Measurements from ENCODE around the gene COG5.
A peak's percentile ranks its signal among the peaks of the same experiment; 100 is the strongest.
"Not testable (repeated sequence)": the region's sequence is repeated elsewhere in the genome, so short reads cannot be mapped to it uniquely, and the experiment has no call there.

Gene COG5

DNA sequence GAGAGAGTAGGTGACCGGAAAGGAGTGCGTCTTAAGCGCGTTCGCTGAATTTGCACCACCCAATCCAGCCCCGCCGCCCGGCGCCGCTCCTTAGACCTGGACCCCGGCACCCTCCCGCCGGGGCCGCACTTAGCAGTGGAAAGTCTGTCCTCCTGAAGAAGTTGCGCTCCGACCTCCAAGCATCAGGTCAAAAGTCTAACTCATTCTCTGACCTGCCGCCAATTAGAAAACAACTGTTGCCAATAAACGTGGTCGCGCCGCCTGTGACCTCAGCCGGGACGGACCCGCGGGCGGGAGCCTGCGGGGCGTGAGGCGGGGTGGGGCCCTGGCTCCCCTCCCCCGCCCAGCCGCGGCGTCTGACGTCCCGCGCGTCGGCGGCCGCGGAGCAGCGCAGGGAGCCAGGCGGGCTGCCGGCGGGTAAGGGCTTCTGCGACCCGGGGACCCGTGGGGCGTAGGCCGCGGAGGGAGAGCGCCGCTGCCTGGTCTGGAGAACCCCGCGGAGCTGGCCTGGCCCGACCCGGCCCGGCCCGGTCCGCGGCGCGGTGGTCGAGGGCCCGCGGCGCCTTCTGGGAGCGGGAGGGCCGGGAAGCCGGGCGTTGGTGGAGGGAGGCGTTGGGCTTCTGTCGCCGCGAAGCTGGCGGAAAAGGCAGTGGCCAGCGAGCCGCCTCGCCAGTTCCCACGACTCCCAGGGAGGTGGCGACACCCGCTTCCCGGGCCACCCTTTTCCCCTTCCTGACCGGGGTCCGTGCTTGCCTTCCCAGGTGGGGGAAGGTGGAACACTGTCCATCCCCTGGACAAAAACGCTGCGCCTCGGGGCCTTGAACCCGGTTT lies 16.4 kb upstream of the COG5 start, which contains the start of gene BCAP29:
BCAP29 (plus strand) TSS at position 362 of the 831 bp plus-strand sequence. CDS start 527 bp downstream, outside the sequence.
- FAIRE-seq = peak; percentile 52
- DNase-seq (ENCODE audit: low spot score) = peak; percentile 91

DNA sequence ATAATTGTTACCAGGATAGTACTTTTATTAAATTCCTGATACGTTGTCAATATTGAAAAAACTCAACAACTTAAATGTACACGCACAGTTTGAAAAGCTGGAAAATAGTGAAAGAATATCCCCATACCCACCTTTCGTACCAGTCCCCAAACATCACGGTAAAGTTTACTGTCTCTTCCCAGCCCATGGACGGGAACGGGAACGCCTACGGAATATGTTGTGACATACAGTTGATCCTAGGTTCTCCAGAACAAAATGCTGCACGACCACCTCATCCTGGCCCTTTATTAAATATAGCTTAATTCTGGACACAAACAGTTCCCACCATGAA lies 15.8 kb upstream of the COG5 start:
- FAIRE-seq (no peak), DNase-seq (ENCODE audit: low spot score) (no peak)

DNA sequence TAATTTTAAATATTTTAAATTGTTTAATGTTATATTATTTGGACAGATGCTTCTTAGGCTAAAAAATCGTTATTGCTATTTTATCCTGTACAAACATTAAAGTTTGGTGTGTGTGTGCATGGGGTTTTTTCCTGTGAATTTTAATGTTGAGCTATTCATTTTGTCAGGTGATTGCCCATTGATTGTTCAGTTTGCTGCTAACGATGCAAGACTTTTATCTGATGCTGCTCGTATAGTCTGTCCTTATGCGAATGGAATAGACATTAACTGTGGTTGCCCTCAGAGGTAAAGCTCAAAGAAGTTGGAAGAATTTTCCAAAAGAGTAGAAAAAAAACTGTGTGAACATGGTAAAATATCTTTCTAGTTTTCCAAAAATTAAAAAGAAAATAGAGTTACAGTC lies 9.8 kb upstream of the COG5 start:
- FAIRE-seq = no peak

DNA sequence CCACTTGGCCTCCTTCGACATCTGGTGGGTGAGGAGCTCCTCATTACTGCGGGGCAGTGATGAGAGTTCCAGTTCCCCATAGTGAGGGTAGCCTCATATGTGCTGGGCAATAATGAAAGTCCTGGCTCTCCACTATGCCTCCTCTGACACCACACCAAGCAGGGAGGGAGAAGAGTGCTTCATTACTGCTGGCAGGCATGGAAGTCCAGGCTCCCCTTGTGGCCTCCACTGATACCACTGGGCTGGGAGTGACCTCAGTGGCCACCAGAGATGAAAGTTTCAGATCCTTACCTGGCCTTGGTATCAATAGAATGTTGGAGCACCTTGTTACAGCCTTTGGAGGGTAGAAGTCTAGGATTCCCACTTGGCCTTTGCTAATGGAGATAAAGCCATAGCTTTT lies 6.6 kb upstream of the COG5 start:
- DNase-seq (ENCODE audit: low spot score) = no peak
- FAIRE-seq = no peak

More for the DNA sequence above, 9.8 kb upstream of the COG5 start:
- DNase-seq (ENCODE audit: low spot score) = no peak

DNA sequence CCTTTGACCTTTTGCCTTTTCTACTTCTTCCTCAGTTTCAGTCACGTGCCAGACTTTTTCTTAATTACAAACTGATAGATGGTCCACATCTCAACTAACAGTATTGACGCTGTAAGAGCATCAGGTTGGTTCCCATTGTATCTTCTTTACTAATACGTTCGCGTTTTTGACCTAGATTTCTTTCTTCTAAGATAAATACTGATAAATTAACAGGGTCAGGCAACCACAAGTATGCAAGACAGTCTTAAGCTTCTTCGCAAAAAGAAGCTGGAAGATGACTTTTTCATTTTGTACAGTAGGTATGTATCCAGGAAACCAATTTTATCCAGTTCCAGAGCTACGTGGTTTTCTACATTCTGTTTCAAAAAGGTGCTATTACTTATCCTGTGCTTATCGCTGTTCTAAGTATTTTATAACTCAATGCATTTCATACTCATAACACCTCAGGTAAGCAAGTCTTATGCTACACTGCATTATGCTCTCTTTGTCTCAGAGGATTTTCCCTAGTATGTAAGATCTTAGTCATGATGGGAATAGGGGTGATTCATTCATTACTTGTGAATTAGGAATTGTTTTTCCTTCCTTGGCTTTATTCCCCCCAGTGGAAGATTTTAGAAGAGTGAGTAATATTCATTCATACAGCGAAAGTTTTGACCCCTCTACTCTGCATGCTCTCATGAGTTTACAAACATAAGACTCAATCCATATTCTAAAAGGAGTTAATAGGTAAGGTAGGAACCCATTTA lies 1.0 kb upstream of the COG5 start:
- peak; percentile 32 for DNase-seq (ENCODE audit: low spot score)
- no peak for FAIRE-seq

GRCh38 chr7:107563081-107563774 lies 492 bp downstream of the COG5 start:
- peak; percentile 66 for DNase-seq (ENCODE audit: low spot score)

GRCh38 chr7:107560898-107561516 lies 2.7 kb downstream of the COG5 start:
- DNase-seq (ENCODE audit: low spot score) (no peak), FAIRE-seq (no peak)

More at GRCh38 chr7:107563081-107563774, 492 bp downstream of the COG5 start:
- FAIRE-seq = no peak

DNA sequence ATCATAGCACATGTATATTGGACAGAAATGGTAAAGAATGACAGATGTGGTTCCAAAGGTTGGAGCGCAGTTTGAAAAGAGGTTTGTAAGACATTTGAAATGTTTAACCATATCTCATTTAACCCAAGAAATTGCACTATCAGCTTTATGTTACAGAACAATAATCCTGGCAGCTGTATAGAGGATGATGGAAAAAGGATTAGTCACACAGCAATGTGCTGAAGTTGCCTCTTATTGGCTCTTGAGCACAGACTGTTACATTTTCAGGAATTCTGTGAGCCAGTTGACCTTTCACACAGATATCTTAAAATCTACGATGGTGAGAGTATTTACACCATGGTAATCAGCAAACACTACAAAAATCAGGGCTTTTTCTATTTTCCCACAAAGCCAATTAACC lies 3.9 kb downstream of the COG5 start:
- FAIRE-seq = no peak
- no peak for DNase-seq (ENCODE audit: low spot score)

DNA sequence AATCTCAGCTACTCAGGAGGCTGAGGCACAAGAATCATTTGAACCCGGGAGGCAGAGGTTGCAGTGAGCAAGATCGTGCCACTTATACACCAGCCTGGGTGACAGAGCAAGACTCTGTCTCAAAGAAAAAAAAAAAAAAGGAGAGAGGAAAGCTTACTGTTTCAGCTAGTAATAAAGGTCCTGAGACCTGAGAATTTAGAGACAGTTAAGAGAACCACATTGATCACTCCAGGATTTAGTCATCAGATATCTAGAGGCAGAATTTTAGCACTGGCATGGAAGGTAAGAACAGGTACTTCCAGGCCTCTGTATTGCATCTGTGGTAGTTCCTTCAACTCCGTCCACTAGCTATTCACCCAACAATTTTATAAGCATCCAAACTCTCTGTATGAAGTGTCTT lies 7.8 kb downstream of the COG5 start:
- DNase-seq (ENCODE audit: low spot score) (no peak), FAIRE-seq (no peak)

DNA sequence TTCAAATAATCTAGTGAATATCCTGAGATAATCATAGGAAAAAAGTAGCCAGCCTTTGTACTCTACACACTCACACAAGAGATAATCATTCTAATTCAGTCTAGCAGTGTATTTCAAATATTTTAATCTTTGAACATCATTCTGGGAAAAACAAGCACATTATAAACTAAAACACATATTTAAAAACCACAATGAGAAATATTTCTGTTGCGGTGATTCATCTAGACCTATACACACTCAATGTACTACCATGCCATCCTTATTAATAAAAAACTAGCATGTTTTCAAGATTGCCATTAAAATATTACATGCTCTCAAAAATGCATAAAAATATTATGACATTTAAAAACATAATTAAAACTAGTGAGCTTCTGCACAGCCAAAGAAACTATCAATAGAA lies 11.8 kb downstream of the COG5 start:
- no peak for DNase-seq (ENCODE audit: low spot score)
- FAIRE-seq = no peak

- FAIRE-seq (no peak), DNase-seq (ENCODE audit: low spot score) (no peak)
Observed at GRCh38 chr7:107544848-107545591, 18.7 kb downstream of the COG5 start.

GRCh38 chr7:107543338-107543993 lies 20.3 kb downstream of the COG5 start:
- FAIRE-seq (no peak), DNase-seq (ENCODE audit: low spot score) (no peak)

DNA sequence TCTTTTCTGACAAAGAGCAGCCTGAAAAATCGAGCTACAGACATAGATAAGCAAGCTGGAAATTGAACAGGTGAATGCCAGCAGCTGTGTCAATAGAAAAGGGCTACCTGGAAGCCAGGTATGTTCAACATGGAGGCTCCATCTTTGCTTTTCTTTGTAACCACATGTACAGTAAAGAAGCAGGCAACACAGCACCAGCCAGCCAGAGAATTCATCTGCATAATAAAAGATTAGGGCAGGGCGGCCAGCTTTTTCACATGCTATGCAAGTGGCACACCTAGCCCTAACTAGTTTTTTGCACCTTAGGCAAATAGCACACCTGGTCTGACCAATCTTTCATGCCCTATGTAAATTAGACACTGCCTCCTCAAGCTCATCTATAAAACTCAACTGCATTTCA lies 25.7 kb downstream of the COG5 start:
- FAIRE-seq (no peak), DNase-seq (ENCODE audit: low spot score) (no peak)

GRCh38 chr7:107537228-107537627 lies 26.5 kb downstream of the COG5 start:
- not testable (repeated sequence) for FAIRE-seq; DNase-seq (ENCODE audit: low spot score)

DNA sequence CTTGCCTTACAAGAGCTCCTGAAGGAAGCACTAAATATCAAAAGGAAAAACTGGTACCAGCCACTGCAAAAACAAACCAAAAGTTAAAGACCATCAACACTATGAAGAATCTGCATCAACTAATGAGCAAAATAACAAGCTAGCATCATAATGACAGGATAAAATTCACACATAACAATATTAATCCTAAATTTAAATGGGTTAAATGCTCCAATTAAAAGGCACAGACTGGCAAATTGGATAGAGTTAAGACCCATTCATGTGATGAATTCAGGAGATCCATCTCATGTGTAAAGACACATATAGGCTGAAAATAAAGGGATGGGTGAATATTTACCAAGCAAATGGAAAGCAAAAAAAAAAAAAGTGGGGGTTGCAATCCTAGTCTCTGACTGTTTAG lies 29.6 kb downstream of the COG5 start:
- DNase-seq (ENCODE audit: low spot score) = no peak
- no peak for FAIRE-seq

DNA sequence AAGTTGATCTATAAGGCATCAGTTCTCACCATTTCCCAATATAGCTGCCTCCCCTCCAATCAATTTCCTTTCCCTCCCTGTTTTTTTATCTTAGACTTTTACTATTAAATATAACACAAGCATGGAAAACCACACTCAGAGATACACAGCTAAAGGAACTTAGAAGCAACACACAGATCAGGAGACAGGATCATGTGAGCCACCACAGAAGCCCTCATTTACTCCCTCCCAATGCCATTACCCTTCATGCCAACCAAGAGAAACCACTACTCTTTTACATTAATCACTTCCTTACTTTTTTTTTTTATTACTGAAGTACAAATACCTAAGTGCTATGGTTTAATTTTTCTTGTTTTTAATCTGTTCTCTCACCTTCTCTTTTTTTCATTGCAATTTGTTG lies 33.0 kb downstream of the COG5 start:
- FAIRE-seq (no peak), DNase-seq (ENCODE audit: low spot score) (no peak)

GRCh38 chr7:107528461-107528860 lies 35.3 kb downstream of the COG5 start:
- FAIRE-seq (peak; percentile 17), DNase-seq (ENCODE audit: low spot score) (no peak)

- no peak for FAIRE-seq
- DNase-seq (ENCODE audit: low spot score) = no peak
Observed at GRCh38 chr7:107527196-107527595, 36.5 kb downstream of the COG5 start.

DNA sequence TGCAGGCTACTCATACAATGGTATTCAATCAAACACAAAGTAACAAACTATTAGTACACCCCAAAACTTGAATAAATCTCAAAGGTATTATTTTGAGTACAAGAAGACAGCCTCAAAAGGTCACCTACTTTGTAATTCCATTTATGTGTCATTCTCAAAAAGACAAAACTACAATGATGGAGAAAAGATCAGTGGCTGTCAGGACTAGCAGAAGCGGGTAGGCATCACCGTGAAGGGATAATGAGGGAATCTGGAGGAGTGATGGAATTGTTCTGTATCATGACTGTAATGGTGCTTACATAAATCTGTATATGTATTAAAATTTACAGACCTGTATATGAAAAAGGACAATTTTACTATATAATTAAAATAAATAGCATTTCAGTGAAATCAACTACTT lies 37.0 kb downstream of the COG5 start:
- DNase-seq (ENCODE audit: low spot score) (no peak), FAIRE-seq (no peak)

DNA sequence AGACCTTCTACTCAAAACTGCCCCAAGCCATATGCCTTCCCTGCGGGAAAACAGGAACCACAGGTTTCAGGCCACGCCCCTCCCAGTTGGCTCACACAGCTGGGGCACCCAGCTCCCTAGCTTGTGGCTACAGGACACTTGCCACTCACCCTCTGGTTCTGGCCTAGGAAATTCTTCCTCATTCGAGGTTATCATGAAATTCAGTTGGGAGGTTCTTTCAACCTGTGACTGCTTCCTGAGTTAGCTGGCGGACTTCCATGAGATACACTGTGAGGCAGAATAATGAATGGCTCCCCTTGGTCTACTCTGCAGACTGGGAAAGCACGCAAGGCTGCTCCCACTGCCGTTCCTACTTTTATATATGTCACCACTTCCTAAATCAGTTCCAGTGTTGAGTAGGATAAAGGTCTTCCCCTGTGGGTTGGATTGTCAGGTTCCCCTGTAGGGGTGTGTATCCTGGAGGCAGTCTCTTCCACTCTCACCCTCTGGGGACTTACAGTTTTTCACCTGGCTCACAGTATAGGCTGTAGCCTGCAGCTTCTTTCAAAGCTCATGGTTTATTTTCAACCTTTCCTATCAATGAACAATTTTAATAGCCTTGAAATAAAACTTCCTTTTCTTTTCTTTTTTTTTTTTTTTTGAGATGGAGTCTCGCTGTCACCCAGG lies 56.9 kb downstream of the COG5 start:
- DNase-seq (ENCODE audit: low spot score) = no peak

More for the DNA sequence above, 56.9 kb downstream of the COG5 start:
- FAIRE-seq = no peak

Measured in urothelium cell line (cell line).